ENCODE measurements around the gene ZNF654.

ZNF654 gene

GRCh38 chr3:88036221-88036620 lies 22.8 kb upstream of the ZNF654 start:
- TF ChIP-seq MYC (IDR thresholded peaks at IDR 0.05; ENCODE audit: low read depth, low read length): no peak
- no peak for TF ChIP-seq CTCF (IDR thresholded peaks at IDR 0.05; ENCODE audit: low read depth, low read length)
- TF ChIP-seq, protein P1, sequence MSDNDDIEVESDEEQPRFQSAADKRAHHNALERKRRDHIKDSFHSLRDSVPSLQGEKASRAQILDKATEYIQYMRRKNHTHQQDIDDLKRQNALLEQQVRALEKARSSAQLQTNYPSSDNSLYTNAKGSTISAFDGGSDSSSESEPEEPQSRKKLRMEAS (IDR thresholded peaks at IDR 0.05; ENCODE audit: low read depth, low read length): no peak
- TF ChIP-seq POLR2A (IDR thresholded peaks at IDR 0.05; ENCODE audit: extremely low read depth, insufficient read length): no peak
- DNase-seq (ENCODE audit: low read depth): no peak
- H3K4me3 ChIP-seq (ENCODE audit: low read depth, low read length): no peak overlapping the region

DNA sequence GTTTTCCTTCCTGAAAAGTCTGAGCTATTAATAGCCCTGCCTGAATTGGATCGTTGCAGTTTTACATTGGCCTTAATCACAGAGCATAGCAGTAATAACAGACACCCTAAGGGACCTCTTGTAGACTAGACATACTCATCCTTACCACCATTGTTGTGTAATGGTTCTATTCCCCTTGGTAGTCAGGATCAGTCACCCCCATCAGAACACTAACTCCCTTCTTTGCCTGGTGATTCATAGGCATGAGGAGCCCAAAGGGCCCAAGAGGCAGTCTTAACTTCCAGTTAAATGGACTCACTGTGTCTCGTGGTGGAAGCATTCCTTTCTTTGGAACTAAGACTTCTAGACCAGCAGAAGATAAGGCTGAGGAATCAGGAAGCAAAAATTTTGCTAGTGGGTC lies 20.5 kb upstream of the ZNF654 start:
- no peak overlapping the region for H3K4me3 ChIP-seq (ENCODE audit: low read depth, low read length)
- DNase-seq (ENCODE audit: low read depth): no peak
- TF ChIP-seq POLR2A (IDR thresholded peaks at IDR 0.05; ENCODE audit: extremely low read depth, insufficient read length): no peak
- no peak for TF ChIP-seq MYC (IDR thresholded peaks at IDR 0.05; ENCODE audit: low read depth, low read length)
- TF ChIP-seq, protein P1 (IDR thresholded peaks at IDR 0.05; ENCODE audit: low read depth, low read length): no peak
- no peak for TF ChIP-seq CTCF (IDR thresholded peaks at IDR 0.05; ENCODE audit: low read depth, low read length)

DNA sequence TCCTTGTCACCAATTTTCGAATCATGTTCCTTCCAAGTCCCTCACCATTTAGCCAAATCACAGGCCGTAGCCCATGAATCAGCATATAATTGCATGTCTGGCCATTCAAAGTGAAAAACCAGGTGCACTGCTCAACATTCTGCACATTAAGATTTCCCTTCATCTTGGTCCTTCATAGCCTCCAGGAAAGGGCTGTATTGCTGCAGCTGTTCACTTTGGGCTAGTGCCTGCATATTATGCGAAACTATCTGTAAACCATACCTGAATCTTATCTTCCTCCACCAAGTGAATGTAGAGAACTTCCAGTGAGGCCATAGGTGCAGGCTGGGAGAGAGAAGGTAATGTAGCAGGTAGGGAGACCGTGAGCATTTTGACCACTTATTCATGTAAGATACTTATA lies 18.5 kb upstream of the ZNF654 start:
- TF ChIP-seq POLR2A (IDR thresholded peaks at IDR 0.05; ENCODE audit: extremely low read depth, insufficient read length) (no peak), CTCF (IDR thresholded peaks at IDR 0.05; ENCODE audit: low read depth, low read length) (no peak), MYC (IDR thresholded peaks at IDR 0.05; ENCODE audit: low read depth, low read length) (no peak)
- TF ChIP-seq, protein P1 (IDR thresholded peaks at IDR 0.05; ENCODE audit: low read depth, low read length): no peak
- DNase-seq (ENCODE audit: low read depth): no peak
- H3K4me3 ChIP-seq (ENCODE audit: low read depth, low read length): no peak overlapping the region

DNA sequence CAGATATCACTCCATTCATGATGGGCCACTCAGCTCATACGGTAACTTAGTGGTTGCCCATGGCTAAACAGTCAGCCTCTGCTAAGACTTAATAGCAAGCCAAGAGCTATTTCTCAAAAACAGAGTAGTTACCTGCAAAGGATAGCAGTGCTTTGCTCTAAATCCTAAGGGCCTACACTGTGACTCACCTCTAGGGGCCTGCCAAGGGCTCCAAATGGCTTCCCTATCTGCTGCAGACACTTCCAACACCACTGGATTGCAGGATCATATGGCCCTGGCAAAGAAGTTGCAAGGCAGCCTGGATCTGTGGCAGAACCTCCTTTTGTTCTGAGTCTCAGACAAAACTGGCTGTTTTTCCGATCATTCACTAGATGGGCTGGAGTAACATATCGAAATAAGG lies 18.1 kb upstream of the ZNF654 start:
- H3K4me3 ChIP-seq (ENCODE audit: low read depth, low read length): no peak overlapping the region
- no peak for TF ChIP-seq POLR2A (IDR thresholded peaks at IDR 0.05; ENCODE audit: extremely low read depth, insufficient read length)
- TF ChIP-seq, protein P1 (IDR thresholded peaks at IDR 0.05; ENCODE audit: low read depth, low read length): no peak
- TF ChIP-seq MYC (IDR thresholded peaks at IDR 0.05; ENCODE audit: low read depth, low read length): no peak
- no peak for TF ChIP-seq CTCF (IDR thresholded peaks at IDR 0.05; ENCODE audit: low read depth, low read length)
- DNase-seq (ENCODE audit: low read depth): no peak

DNA sequence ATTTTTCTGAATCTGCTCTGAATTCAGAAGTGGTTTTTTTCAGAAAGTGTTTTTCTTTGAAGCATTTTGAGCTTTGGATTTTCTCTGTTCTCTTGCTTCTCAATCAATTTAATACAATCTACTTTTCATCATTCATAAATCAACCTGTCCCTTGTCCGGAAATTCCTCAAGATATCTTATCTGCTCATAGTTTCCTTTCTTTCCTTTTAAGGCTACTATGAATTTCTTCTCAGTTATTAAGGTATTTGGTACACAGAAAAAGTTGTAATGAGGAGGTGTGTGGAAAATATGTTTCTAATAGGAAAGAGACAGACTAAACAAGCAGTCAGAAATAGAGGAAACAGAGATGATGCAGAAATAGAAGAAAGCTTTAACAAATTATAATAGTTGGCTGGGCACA lies 14.6 kb upstream of the ZNF654 start:
- no peak for DNase-seq (ENCODE audit: low read depth)
- H3K4me3 ChIP-seq (ENCODE audit: low read depth, low read length): no peak overlapping the region
- TF ChIP-seq CTCF (IDR thresholded peaks at IDR 0.05; ENCODE audit: low read depth, low read length): no peak
- TF ChIP-seq, protein P1 (IDR thresholded peaks at IDR 0.05; ENCODE audit: low read depth, low read length): no peak
- TF ChIP-seq POLR2A (IDR thresholded peaks at IDR 0.05; ENCODE audit: extremely low read depth, insufficient read length): no peak
- no peak for TF ChIP-seq MYC (IDR thresholded peaks at IDR 0.05; ENCODE audit: low read depth, low read length)

DNA sequence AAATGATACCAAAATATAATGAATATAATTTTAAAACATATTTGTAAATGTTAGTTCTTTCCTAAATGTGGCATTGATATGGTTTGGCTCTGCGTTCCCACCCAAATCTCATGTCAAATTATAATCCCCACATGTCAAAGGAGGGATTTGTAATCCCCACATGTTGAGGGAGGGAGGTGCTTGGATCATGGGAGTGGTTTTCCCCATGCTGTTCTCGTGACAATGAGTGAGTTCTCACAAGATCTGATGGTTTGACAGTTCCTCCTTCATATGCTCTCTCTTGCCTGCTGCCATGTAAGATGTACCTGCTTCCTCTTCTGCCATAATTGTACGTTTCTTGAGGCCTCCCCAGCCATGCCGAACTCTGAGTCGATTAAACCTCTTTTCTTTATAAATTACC lies 12.3 kb upstream of the ZNF654 start:
- TF ChIP-seq CTCF (IDR thresholded peaks at IDR 0.05; ENCODE audit: low read depth, low read length) (no peak), MYC (IDR thresholded peaks at IDR 0.05; ENCODE audit: low read depth, low read length) (no peak), POLR2A (IDR thresholded peaks at IDR 0.05; ENCODE audit: extremely low read depth, insufficient read length) (no peak)
- TF ChIP-seq, protein P1 (IDR thresholded peaks at IDR 0.05; ENCODE audit: low read depth, low read length): no peak
- no peak for DNase-seq (ENCODE audit: low read depth)

More for the DNA sequence above, 12.3 kb upstream of the ZNF654 start:
- H3K4me3 ChIP-seq (ENCODE audit: low read depth, low read length): no peak overlapping the region
